PC-3 (cell line): Measurements from ENCODE around the gene ZRANB2. TPM values are rescaled to one million over a fixed set of nuclear protein-coding genes. Genes with fewer than 3 reads are reported as not detected.

Experiments
- ATAC-seq: fragments of 200-7000 bp; cut with Tn5 transposase; 2 replicates; pipeline ENCODE4 v1.9.1; 2020; ENCODE audit warnings: mild to moderate bottlenecking, moderate library complexity
- BruUV-seq: library from RNA; stranded (reverse); fragments of 400-500 nt; replicated peaks from 2 replicates; lab custom pipeline; 2021; lab: Mats Ljungman, UMichigan
- CTCF ChIA-PET: fragments of 300-600 bp; sonication (Branson Sonifier 250); formaldehyde crosslinking; loops from one replicate; lab custom pipeline; 2022; ENCODE audit warnings: antibody characterized with exemption; lab: Charles Lee
- POLR2A ChIA-PET: fragments of 300-600 bp; sonication (Branson Sonifier 250); formaldehyde crosslinking; loops from one replicate; lab custom pipeline; 2022; ENCODE audit warnings: antibody characterized with exemption; ENCODE audit not compliant: unreplicated experiment; lab: Charles Lee
- DNase-seq: peaks from one replicate; pipeline ENCODE4 v3.0.0-alpha.2; 2015
- H2AFZ ChIP-seq: fragments of 300-600 bp; sonication (generic); 2 replicates; pipeline ENCODE4 v1.6.0; 2016; ENCODE audit warnings: antibody characterized with exemption, low read length
- H3F3A ChIP-seq: fragments of 300-600 bp; sonication (generic); one replicate; pipeline ENCODE4 v1.6.0; 2017; ENCODE audit warnings: antibody characterized with exemption, low read length, control low read depth, mild to moderate bottlenecking; ENCODE audit not compliant: unreplicated experiment
- H3K27ac ChIP-seq: fragments of 300-600 bp; sonication (generic); 2 replicates; pipeline ENCODE4 v1.5.1; 2016; ENCODE audit warnings: mild to moderate bottlenecking, low read length
- H3K27me3 ChIP-seq: fragments of 300-600 bp; sonication (generic); 2 replicates; pipeline ENCODE4 v1.6.1; 2016; ENCODE audit warnings: low read length, mixed read lengths
- H3K36me3 ChIP-seq: fragments of 300-600 bp; sonication (generic); 2 replicates; pipeline ENCODE4 v1.6.1; 2016; ENCODE audit warnings: low read depth, mixed run types, low read length, mixed read lengths
- H3K4me1 ChIP-seq: fragments of 300-600 bp; sonication (generic); 2 replicates; pipeline ENCODE4 v1.5.1; 2016; ENCODE audit warnings: low read length; ENCODE audit not compliant: insufficient read depth
- H3K4me2 ChIP-seq: fragments of 300-600 bp; sonication (generic); 2 replicates; pipeline ENCODE4 v1.6.0; 2016; ENCODE audit warnings: low read length
- H3K4me3 ChIP-seq: fragments of 300-600 bp; sonication (generic); 2 replicates; pipeline ENCODE4 v1.5.1; 2016; ENCODE audit warnings: mild to moderate bottlenecking, low read length, mixed read lengths
- H3K79me2 ChIP-seq: fragments of 300-600 bp; sonication (generic); 2 replicates; pipeline ENCODE4 v1.6.1; 2017; ENCODE audit warnings: low read length, mixed read lengths
- H3K9ac ChIP-seq: fragments of 300-600 bp; sonication (generic); 2 replicates; pipeline ENCODE4 v1.6.0; 2016; ENCODE audit warnings: mild to moderate bottlenecking, low read length
- H3K9me2 ChIP-seq: fragments of 300-600 bp; sonication (generic); replicated peaks from 2 replicates; pipeline ENCODE4 v1.6.1; 2016; ENCODE audit warnings: mixed run types, low read length, mixed read lengths
- H3K9me3 ChIP-seq: fragments of 300-600 bp; sonication (generic); 2 replicates; pipeline ENCODE4 v1.6.1; 2016; ENCODE audit warnings: low read length, mixed read lengths
- H4K20me1 ChIP-seq: fragments of 300-600 bp; sonication (generic); 2 replicates; pipeline ENCODE4 v1.6.1; 2016; ENCODE audit warnings: low read length, mixed read lengths
- EZH2 ChIP-seq: fragments of 300-600 bp; sonication (generic); IDR thresholded peaks from one replicate; pipeline ENCODE4 v1.6.1; 2017; ENCODE audit warnings: antibody characterized with exemption, mild to moderate bottlenecking, low read length; ENCODE audit not compliant: unreplicated experiment
- EZH2phosphoT487 ChIP-seq: fragments of 300-600 bp; sonication (generic); IDR thresholded peaks from 2 replicates; pipeline ENCODE4 v1.6.1; 2018; ENCODE audit warnings: mild to moderate bottlenecking, antibody characterized with exemption, low read length, borderline replicate concordance
- intact Hi-C: fragments of 100-400 bp; cut with micrococcal nuclease; formaldehyde crosslinking; loops from 2 replicates; pipeline ENCODE4 v1.9.0; 2023
- total RNA-seq: library from RNA; depleted of rRNA; stranded (reverse); fragments of >200 nt; gene quantifications from 2 replicates; pipeline ENCODE4 v1.2.3, GENCODE V29; 2014
- TF ChIP-seq, protein P1 (sequence below): fragments of 300-600 bp; sonication (generic); conservative IDR thresholded peaks from 2 replicates; pipeline ENCODE4 v1.5.1; 2017; ENCODE audit warnings: antibody characterized with exemption, low read depth, mild to moderate bottlenecking, low read length

The ZRANB2 gene
- total RNA-seq, 1 experiment from 2014 or later = 38.7 TPM

DNA sequence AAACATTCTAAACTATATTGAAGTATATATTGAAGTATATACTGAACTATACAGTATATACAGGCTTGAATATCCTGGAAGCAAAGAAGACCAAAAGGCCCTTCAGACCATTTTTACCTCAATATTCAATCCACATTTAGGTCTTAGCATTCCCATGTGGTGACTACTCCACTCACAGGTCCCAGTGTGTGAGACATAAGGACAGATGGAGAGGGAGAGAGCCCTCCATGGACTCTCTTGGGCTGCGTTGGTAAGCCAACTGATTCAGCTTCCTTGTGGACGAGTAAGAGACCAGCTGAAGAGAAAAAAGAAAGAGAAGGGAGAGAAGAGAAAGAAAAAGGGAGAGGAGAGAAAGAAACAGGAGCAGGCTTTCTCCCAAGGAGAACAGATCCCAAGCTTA is 37.3 kb upstream of the ZRANB2 start:
- CTCF ChIA-PET = no interaction called here
- H3K4me1 ChIP-seq = no peaks in the 10 kb centered on the region
- no peak for DNase-seq

DNA sequence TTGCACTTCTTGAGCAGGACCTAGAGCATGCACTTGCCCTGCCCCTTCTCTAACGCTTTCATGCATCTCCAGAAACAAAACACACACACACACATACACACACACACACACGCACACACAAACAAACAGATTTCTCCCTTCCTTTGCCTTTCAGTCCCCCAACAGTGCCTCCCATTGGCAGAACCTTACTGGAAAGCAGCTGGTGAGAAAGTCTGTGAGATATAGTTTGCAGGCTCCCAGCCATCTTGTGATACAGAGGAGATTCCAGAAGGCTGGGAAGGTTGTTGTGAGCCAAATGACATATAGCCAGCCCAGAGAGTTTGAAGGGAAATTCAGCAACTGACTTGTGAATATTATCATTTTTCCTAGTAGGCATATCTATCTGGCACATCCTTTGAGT is 35.9 kb upstream of the ZRANB2 start:
- no peak overlapping the region for H2AFZ ChIP-seq
- peaks cover 8% of the 10 kb centered on the region; the same call in 1 of the 2 replicates for H3K27me3 ChIP-seq
- TF ChIP-seq EZH2phosphoT487 (no peak), EZH2 (no peak)
- TF ChIP-seq, protein P1, sequence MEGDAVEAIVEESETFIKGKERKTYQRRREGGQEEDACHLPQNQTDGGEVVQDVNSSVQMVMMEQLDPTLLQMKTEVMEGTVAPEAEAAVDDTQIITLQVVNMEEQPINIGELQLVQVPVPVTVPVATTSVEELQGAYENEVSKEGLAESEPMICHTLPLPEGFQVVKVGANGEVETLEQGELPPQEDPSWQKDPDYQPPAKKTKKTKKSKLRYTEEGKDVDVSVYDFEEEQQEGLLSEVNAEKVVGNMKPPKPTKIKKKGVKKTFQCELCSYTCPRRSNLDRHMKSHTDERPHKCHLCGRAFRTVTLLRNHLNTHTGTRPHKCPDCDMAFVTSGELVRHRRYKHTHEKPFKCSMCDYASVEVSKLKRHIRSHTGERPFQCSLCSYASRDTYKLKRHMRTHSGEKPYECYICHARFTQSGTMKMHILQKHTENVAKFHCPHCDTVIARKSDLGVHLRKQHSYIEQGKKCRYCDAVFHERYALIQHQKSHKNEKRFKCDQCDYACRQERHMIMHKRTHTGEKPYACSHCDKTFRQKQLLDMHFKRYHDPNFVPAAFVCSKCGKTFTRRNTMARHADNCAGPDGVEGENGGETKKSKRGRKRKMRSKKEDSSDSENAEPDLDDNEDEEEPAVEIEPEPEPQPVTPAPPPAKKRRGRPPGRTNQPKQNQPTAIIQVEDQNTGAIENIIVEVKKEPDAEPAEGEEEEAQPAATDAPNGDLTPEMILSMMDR = no peak
- no peaks in the 10 kb centered on the region for H3K79me2 ChIP-seq
- no peak overlapping the region for H3K27ac ChIP-seq
- DNase-seq (no peak), ATAC-seq (no peak)
- intact Hi-C loops = no loop called here
- ChIA-PET POLR2A (no interaction called here), CTCF (no interaction called here)
- H3K9ac ChIP-seq = no peak overlapping the region
- H3K9me3 ChIP-seq = no peaks in the 10 kb centered on the region
- no peaks in the 10 kb centered on the region for H3F3A ChIP-seq
- no TSS peak for BruUV-seq
- H4K20me1 ChIP-seq = no peaks in the 10 kb centered on the region
- H3K4me2 ChIP-seq = no peak overlapping the region
- H3K9me2 ChIP-seq = no peaks in the 10 kb centered on the region
- no peaks in the 10 kb centered on the region for H3K4me1 ChIP-seq
- H3K36me3 ChIP-seq = no peaks in the 10 kb centered on the region
- no peak overlapping the region for H3K4me3 ChIP-seq

More for the DNA sequence above, 37.3 kb upstream of the ZRANB2 start:
- ATAC-seq = no peak
- Histone ChIP-seq H3K9ac (no peak overlapping the region), H3K36me3 (no peaks in the 10 kb centered on the region), H3K4me2 (no peak overlapping the region), H3F3A (no peaks in the 10 kb centered on the region), H3K4me3 (no peak overlapping the region), H4K20me1 (no peaks in the 10 kb centered on the region), H2AFZ (no peak overlapping the region), H3K79me2 (no peaks in the 10 kb centered on the region), H3K27me3 (peaks cover 8% of the 10 kb centered on the region; the same call in 1 of the 2 replicates), H3K27ac (no peak overlapping the region), H3K9me2 (no peaks in the 10 kb centered on the region), H3K9me3 (no peaks in the 10 kb centered on the region)
- no peak for TF ChIP-seq EZH2
- TF ChIP-seq EZH2phosphoT487 = no peak
- TF ChIP-seq, protein P1 = no peak
- POLR2A ChIA-PET = no interaction called here
- intact Hi-C loops = no loop called here
- BruUV-seq = no TSS peak

DNA sequence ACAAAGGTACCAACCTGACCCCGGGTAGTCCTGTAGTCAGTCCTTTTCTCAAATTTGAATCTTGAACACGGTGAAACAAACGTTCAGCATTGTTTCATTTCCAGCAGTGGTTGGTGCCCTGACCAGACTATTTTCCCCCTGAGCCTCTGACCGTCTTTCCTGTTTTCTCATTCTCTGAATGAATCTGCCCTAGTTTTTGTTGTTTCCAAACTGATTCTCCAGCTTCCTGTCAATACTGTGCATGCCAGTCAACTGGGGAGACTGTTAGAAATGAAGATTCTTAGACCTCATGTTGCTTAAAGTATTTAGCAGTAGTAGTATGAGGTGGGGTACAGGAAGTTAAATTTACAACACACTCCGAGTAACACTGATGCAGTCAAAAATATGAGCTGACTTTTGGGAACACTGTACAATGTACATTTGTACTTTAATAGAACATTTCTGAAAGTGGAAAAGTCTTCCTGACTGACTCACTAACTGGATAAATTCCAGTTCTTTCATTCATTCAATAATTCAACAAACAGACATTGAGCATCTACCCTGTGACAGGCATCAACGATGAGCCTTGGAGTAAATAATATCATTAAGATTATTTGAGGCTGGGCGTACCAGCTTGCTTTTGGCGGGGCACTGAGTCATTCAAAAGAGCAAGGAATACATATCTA is 26.0 kb upstream of the ZRANB2 start:
- Histone ChIP-seq H4K20me1 (no peaks in the 10 kb centered on the region), H3K4me3 (no peak overlapping the region), H3F3A (no peaks in the 10 kb centered on the region), H3K9ac (no peak overlapping the region), H3K27me3 (no peaks in the 10 kb centered on the region), H3K9me2 (no peaks in the 10 kb centered on the region), H3K4me2 (peak overlapping the region; percentile 55), H3K9me3 (no peaks in the 10 kb centered on the region), H3K27ac (0 out of 2 replicates have a peak overlapping the region, but pooled peaks have one; percentile 9), H3K4me1 (peaks cover 13% of the 10 kb centered on the region), H3K79me2 (no peaks in the 10 kb centered on the region), H2AFZ (peak overlapping the region; percentile 60), H3K36me3 (no peaks in the 10 kb centered on the region)
- intact Hi-C loops = no loop called here
- ATAC-seq (peak; percentile 92), DNase-seq (peak; percentile 67)
- BruUV-seq = no TSS peak
- ChIA-PET POLR2A (no interaction called here), CTCF (no interaction called here)
- no peak for TF ChIP-seq EZH2phosphoT487
- no peak for TF ChIP-seq EZH2
- TF ChIP-seq, protein P1 = no peak
